NCI-H345 treated with DMSO at 0.1 percent for 48 hours (cell line): ENCODE results near the gene CNIH3.

Source experiments
- DNase-seq: peaks from one replicate; lab custom pipeline; 2025; ENCODE audit not compliant: unreplicated experiment; lab: John Stamatoyannopoulos, UW

Gene CNIH3

GRCh38 chr1:224767676-224768075 is 151.6 kb downstream of the CNIH3 start:
- DNase-seq, result no peak

GRCh38 chr1:224768971-224769370 is 152.9 kb downstream of the CNIH3 start:
- DNase-seq, result no peak

GRCh38 chr1:224769452-224770335 is 153.6 kb downstream of the CNIH3 start:
- DNase-seq, result no peak

GRCh38 chr1:224770336-224770693 is 154.2 kb downstream of the CNIH3 start:
- DNase-seq, result no peak

- no peak for DNase-seq
These were observed 157.5 kb downstream of the CNIH3 start for GRCh38 chr1:224773646-224774045.

- DNase-seq, result no peak
These were observed 158.3 kb downstream of the CNIH3 start for GRCh38 chr1:224774378-224774777.

- DNase-seq, result no peak
These were observed 161.1 kb downstream of the CNIH3 start for GRCh38 chr1:224777180-224777579.

- DNase-seq, result no peak
These were observed 163.4 kb downstream of the CNIH3 start for GRCh38 chr1:224779536-224779935.

GRCh38 chr1:224780736-224781135 is 164.6 kb downstream of the CNIH3 start:
- DNase-seq, result no peak

GRCh38 chr1:224781800-224782199 is 165.7 kb downstream of the CNIH3 start:
- DNase-seq, result no peak

GRCh38 chr1:224782281-224783000 is 166.3 kb downstream of the CNIH3 start:
- no peak for DNase-seq

- no peak for DNase-seq
These were observed 167.0 kb downstream of the CNIH3 start for GRCh38 chr1:224783006-224783651.

- no peak for DNase-seq
These were observed 168.3 kb downstream of the CNIH3 start for GRCh38 chr1:224784265-224785039.

- DNase-seq, result no peak
These were observed 168.9 kb downstream of the CNIH3 start for GRCh38 chr1:224785040-224785328.

- no peak for DNase-seq
These were observed 169.5 kb downstream of the CNIH3 start for GRCh38 chr1:224785622-224786021.

GRCh38 chr1:224786533-224787250 is 170.6 kb downstream of the CNIH3 start:
- DNase-seq, result no peak

- no peak for DNase-seq
These were observed 173.2 kb downstream of the CNIH3 start for GRCh38 chr1:224789311-224789710.
